SW 1271 (cell line): Measurements from ENCODE around the gene CLDN5.
A peak's percentile ranks its signal among the peaks of the same experiment; 100 is the strongest.

Experiments
- DNase-seq, 2 experiments: peaks; one replicate each; lab custom pipeline; 2025; lab: John Stamatoyannopoulos, UW

Gene CLDN5

GRCh38 chr22:19504900-19505734 lies 19.1 kb downstream of the CLDN5 start:
- no peak for DNase-seq

- no peak for DNase-seq
These were observed 20.3 kb downstream of the CLDN5 start for GRCh38 chr22:19503869-19504268.

- no peak for DNase-seq
These were observed 20.8 kb downstream of the CLDN5 start for GRCh38 chr22:19503367-19503766.

GRCh38 chr22:19501897-19502447 lies 22.2 kb downstream of the CLDN5 start:
- DNase-seq = no peak

- DNase-seq = no peak
These were observed 24.3 kb downstream of the CLDN5 start for GRCh38 chr22:19499880-19500242.

- no peak for DNase-seq
These were observed 24.9 kb downstream of the CLDN5 start for GRCh38 chr22:19499236-19499879.

- no peak for DNase-seq
These were observed 25.4 kb downstream of the CLDN5 start for GRCh38 chr22:19498866-19499190.

- DNase-seq = no peak
These were observed 25.9 kb downstream of the CLDN5 start for GRCh38 chr22:19498154-19498865.

- no peak for DNase-seq
These were observed 27.0 kb downstream of the CLDN5 start for GRCh38 chr22:19497245-19497644.

- DNase-seq = no peak
These were observed 27.9 kb downstream of the CLDN5 start for GRCh38 chr22:19496324-19496630.

- no peak for DNase-seq
These were observed 28.5 kb downstream of the CLDN5 start for GRCh38 chr22:19495562-19496323.

- no peak for DNase-seq
These were observed 29.5 kb downstream of the CLDN5 start for GRCh38 chr22:19494676-19495173.

- DNase-seq = no peak
These were observed 30.1 kb downstream of the CLDN5 start for GRCh38 chr22:19494001-19494560.

GRCh38 chr22:19492504-19493174 lies 31.6 kb downstream of the CLDN5 start:
- DNase-seq = no peak

GRCh38 chr22:19490628-19491230 lies 33.5 kb downstream of the CLDN5 start:
- DNase-seq = no peak

- DNase-seq = peak in 1 of 2 experiments; percentile 39
These were observed 35.0 kb downstream of the CLDN5 start for GRCh38 chr22:19488884-19489843.

GRCh38 chr22:19488285-19488684 lies 35.9 kb downstream of the CLDN5 start:
- DNase-seq = no peak

- no peak for DNase-seq
These were observed 40.5 kb downstream of the CLDN5 start for GRCh38 chr22:19483481-19484244.

GRCh38 chr22:19482297-19482696 lies 41.9 kb downstream of the CLDN5 start:
- no peak for DNase-seq
